ENCODE results near the gene SYK. TPM values are rescaled to one million over a fixed set of nuclear protein-coding genes. Genes with fewer than 3 reads are reported as not detected.

Gene SYK
- total RNA-seq, 1 experiment from 2014 or later: 9.0 TPM

DNA sequence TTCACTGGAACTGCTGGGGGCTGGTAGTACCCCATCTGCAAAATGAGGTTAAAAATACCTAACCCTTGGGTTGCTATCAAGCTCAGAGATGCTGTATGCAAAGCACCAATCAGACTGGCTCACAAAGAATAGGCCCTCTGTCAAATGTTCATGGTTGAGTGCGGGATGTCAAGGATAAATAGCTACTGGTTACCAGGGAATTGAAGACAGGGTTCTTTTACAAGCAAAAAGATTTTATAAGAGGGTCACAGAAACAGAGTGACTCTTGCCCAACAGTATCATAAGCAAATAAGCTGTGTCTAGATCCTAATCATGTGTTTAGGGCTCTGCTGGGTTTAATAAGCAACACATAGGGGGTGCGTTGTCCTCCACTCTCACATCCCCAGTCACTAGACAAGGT, 11.9 kb downstream of the SYK start:
- Histone ChIP-seq H4K20me1 (ENCODE audit: insufficient read depth) (no peaks in the 10 kb centered on the region), H3K9me3 (ENCODE audit: control insufficient read depth in 1 of 2, insufficient read depth in 1 of 2, low read depth in 1 of 2, low read length in 2 of 2) (no peaks in the 10 kb centered on the region), H3K9me2 (ENCODE audit: insufficient read depth) (no peaks in the 10 kb centered on the region), H2AFZ (ENCODE audit: low read depth, low read length, poor library complexity, severe bottlenecking) (no peak overlapping the region), H3K79me2 (ENCODE audit: insufficient read depth, low read length) (no peaks in the 10 kb centered on the region), H3K36me3 (ENCODE audit: control insufficient read depth in 1 of 2, insufficient read depth in 2 of 2, low read length in 2 of 2) (no peaks in the 10 kb centered on the region), H3K27ac (ENCODE audit: low read depth, low read length) (no peak overlapping the region), H3K4me2 (ENCODE audit: low read length) (no peak overlapping the region), H3K27me3 (ENCODE audit: insufficient read depth, low read length) (no peaks in the 10 kb centered on the region), H3K4me1 (ENCODE audit: control insufficient read depth in 1 of 2, insufficient read depth in 2 of 2, low read length in 2 of 2) (peaks cover 0 to 6% of the 10 kb centered on the region in 2 experiments; a peak in 3 of 4 replicates), H3K9ac (ENCODE audit: low read length) (no peak overlapping the region), H3K4me3 (replicated peaks in 1 of 2; ENCODE audit: low read depth in 1 of 2, low read length in 2 of 2) (no peak overlapping the region)
- intact Hi-C loops (cut with micrococcal nuclease): no loop called here
- BruUV-seq (replicated peaks): no TSS peak
- ATAC-seq (no peak), DNase-seq (ENCODE audit: low read depth, low spot score) (no peak)
- ChIA-PET CTCF (no interaction called here), RAD21 (ENCODE audit: low non-redundant PET in 1 of 2, low total read pairs in 2 of 2, uncharacterized antibody in 2 of 2, unreplicated experiment in 2 of 2) (no interaction called here), POLR2A (no interaction called here)
- no peak for TF ChIP-seq JUND (IDR thresholded peaks at IDR 0.05)
- no peak for TF ChIP-seq POLR2AphosphoS5 (IDR thresholded peaks at IDR 0.05; ENCODE audit: low read depth, low read length)
- TF ChIP-seq SP1 (IDR thresholded peaks at IDR 0.05; ENCODE audit: low read depth): no peak

GRCh38 chr9:90814355-90814754, 12.7 kb downstream of the SYK start:
- Histone ChIP-seq H3K79me2 (ENCODE audit: insufficient read depth, low read length) (no peaks in the 10 kb centered on the region), H3K36me3 (ENCODE audit: control insufficient read depth in 1 of 2, insufficient read depth in 2 of 2, low read length in 2 of 2) (no peaks in the 10 kb centered on the region), H3K4me2 (ENCODE audit: low read length) (no peak overlapping the region), H3K4me1 (ENCODE audit: control insufficient read depth in 1 of 2, insufficient read depth in 2 of 2, low read length in 2 of 2) (peaks cover 0 to 6% of the 10 kb centered on the region in 2 experiments; a peak in 3 of 4 replicates), H2AFZ (ENCODE audit: low read depth, low read length, poor library complexity, severe bottlenecking) (no peak overlapping the region), H3K9me2 (ENCODE audit: insufficient read depth) (no peaks in the 10 kb centered on the region), H4K20me1 (ENCODE audit: insufficient read depth) (no peaks in the 10 kb centered on the region), H3K9me3 (ENCODE audit: control insufficient read depth in 1 of 2, insufficient read depth in 1 of 2, low read depth in 1 of 2, low read length in 2 of 2) (no peaks in the 10 kb centered on the region), H3K27ac (ENCODE audit: low read depth, low read length) (no peak overlapping the region), H3K9ac (ENCODE audit: low read length) (no peak overlapping the region), H3K4me3 (replicated peaks in 1 of 2; ENCODE audit: low read depth in 1 of 2, low read length in 2 of 2) (no peak overlapping the region), H3K27me3 (ENCODE audit: insufficient read depth, low read length) (no peaks in the 10 kb centered on the region)
- ATAC-seq (no peak), DNase-seq (ENCODE audit: low read depth, low spot score) (no peak)
- BruUV-seq (replicated peaks): no TSS peak
- intact Hi-C loops (cut with micrococcal nuclease): no loop called here
- ChIA-PET POLR2A (no interaction called here), RAD21 (ENCODE audit: low non-redundant PET in 1 of 2, low total read pairs in 2 of 2, uncharacterized antibody in 2 of 2, unreplicated experiment in 2 of 2) (no interaction called here), CTCF (no interaction called here)
- TF ChIP-seq TCF7L2 (IDR thresholded peaks at IDR 0.05; ENCODE audit: borderline replicate concordance, extremely low read depth, insufficient read depth, insufficient read length): no peak
- TF ChIP-seq SIN3A (IDR thresholded peaks at IDR 0.05; ENCODE audit: low read depth): no peak
- no peak for TF ChIP-seq CTCF (IDR thresholded peaks at IDR 0.05 in 2 of 3, conservative IDR thresholded peaks at IDR 0.05 in 1 of 3; ENCODE audit: borderline replicate concordance in 1 of 3, insufficient read depth in 1 of 3, low read depth in 2 of 3, low read length in 2 of 3)
- TF ChIP-seq ZNF274 (IDR thresholded peaks at IDR 0.05; ENCODE audit: low read depth, low read length): no peak

All from HCT116 (cell line).